C4-2B (cell line): ENCODE data around the gene LONRF2.

Experiments
- H3K27ac ChIP-seq: fragments of 450-650 bp; 2 replicates; pipeline ENCODE4 v1.5.1; 2017
- ZFX ChIP-seq: fragments of 450-650 bp; IDR thresholded peaks from 2 replicates; pipeline ENCODE4 v1.6.1; 2017
- TF ChIP-seq, protein P1 (sequence below): fragments of 450-650 bp; conservative IDR thresholded peaks from 2 replicates; pipeline ENCODE4 v1.5.1; 2017; ENCODE audit warnings: mild to moderate bottlenecking

The LONRF2 gene

DNA sequence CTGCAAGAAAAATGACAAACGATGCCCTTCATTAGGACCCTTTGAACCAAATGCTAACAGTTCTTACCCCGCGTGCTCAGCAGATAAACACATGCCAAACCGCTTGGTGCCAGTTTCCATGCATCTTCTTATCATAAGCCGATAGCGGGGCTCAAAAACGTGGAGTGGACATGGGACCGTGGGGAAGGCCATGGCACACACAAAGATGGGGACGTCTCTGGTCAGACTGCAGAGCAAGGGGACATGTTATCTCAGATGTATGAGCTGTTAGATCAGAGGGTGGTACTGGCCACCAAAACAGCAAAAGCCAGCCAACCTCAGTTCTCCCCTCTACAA, 28.2 kb downstream of the LONRF2 start:
- TF ChIP-seq, protein P1, sequence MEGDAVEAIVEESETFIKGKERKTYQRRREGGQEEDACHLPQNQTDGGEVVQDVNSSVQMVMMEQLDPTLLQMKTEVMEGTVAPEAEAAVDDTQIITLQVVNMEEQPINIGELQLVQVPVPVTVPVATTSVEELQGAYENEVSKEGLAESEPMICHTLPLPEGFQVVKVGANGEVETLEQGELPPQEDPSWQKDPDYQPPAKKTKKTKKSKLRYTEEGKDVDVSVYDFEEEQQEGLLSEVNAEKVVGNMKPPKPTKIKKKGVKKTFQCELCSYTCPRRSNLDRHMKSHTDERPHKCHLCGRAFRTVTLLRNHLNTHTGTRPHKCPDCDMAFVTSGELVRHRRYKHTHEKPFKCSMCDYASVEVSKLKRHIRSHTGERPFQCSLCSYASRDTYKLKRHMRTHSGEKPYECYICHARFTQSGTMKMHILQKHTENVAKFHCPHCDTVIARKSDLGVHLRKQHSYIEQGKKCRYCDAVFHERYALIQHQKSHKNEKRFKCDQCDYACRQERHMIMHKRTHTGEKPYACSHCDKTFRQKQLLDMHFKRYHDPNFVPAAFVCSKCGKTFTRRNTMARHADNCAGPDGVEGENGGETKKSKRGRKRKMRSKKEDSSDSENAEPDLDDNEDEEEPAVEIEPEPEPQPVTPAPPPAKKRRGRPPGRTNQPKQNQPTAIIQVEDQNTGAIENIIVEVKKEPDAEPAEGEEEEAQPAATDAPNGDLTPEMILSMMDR: no peak
- TF ChIP-seq ZFX: no peak
- H3K27ac ChIP-seq: no peak overlapping the region

DNA sequence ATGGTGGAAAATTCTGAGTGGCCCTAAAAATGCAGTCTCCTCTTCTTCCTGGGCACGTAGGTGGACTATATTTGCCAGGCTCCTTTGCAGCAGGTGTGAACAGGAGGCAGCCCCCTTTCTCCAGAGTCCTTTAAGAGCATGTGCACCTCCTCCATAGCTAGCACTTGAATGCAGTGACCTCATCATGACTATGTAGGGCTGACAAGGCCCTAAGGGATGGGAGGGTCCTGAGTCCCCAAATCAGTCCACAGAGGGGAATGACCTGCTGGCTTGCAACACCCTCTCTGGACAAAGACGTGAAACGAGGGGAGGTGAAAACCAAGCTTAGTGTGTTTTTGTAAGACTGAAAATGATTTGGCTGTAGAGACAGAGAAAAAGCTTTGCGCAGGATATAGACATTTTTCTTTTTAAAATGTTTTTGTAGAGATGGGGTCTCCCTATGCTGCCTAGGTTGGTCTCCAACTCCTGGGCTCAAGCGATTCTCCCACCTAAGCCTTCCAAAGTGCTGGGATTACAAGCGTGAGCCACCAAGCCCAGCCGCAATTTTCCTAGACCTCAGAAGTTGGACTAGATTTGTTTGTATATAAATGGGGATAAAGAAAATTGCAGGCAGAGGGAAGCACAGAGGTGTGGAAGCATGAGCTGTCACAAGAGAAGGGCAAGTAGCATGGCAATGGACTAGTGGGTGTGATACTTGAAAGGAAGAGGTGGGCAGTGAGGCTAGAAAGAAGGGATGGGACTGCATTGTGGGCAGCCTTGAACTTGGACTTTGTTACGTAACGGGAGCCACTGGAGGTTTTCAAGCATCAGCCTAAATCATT, 28.8 kb downstream of the LONRF2 start:
- no peak overlapping the region for H3K27ac ChIP-seq
- TF ChIP-seq ZFX: no peak
- TF ChIP-seq, protein P1: no peak

DNA sequence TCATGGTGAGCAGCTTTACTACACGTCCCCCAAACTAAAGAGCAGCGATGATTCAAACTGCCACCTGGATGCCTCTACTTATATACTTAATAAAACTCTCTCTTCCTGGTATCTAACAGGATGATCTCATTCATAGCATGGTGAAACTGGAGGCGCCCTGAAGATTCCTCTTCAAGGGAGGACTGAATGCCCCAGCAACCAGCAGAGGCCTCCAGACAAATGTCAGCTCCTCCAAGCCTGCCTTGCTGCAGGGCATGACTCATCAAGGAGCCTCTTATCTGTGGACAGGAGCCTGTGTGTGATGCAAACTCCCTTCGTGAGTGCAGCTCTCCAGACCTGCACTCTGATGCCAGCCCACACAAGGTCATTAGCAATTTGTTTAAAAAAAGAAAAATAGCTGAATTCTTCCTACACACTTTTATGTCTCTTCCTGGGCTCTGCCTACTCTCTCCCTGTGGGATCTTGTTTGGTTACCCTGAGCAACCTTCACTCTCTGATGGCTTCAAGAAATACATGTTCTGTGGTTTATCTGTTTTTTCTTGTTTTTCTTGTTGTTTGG, 30.2 kb downstream of the LONRF2 start:
- H3K27ac ChIP-seq: peak overlapping the region; percentile 57; the same call in 1 of the 2 replicates
- TF ChIP-seq ZFX: no peak

DNA sequence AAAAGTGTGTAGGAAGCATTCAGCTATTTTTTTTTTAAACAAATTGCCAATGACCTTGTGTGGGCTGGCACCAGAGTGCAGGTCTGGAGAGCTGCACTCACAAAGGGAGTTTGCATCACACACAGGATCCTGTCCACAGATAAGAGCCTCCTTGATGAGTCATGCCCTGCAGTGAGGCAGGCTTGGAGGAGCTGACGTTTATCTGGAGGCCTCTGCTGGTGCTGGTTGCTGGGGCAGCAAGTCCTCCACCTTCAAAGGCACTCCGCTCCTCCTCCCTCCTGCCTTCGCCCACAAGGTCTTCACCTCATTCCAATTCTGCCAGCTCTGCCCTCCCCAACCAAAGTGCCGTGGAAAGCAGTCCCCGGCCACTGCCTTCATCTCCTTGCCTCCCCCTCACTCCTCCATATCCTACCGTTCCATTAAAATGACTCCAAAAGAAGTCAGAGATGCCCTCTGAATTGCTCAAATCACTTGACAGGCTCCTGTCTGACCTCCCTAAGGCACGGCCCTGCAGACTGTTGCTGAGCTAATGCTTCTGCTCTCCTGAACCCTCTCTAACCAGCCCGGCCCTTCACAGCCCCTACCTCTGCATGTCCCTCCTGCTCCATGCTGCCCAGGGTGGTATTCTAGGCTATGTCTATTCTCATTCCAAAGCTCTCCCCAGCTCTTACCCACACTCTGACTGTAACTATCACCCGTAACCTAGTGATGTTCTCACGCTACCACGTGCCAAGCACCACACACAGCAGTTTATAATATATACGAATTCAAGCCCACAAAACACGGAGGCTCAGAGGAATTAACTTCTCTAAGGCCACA, 30.9 kb downstream of the LONRF2 start:
- TF ChIP-seq, protein P1: no peak

DNA sequence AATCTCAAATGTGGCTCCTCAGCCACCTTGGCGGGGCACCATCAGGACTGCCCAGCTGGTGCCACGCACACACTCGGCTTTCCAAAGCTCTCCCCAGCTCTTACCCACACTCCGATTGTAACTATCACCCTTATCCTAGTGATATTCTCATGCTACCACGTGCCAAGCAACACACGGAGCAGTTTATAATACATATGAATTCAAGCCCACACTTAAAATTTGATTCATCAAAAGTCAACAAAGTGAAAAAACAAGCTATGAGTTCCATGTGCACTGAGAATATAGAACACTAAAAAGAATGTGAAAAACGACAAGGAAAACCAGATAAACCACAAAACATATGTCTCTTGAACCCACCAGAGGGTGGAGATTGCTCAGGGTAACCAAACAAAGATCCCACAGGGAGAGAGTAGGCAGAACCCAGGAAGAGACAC, 31.6 kb downstream of the LONRF2 start:
- no peak for TF ChIP-seq ZFX
- TF ChIP-seq, protein P1: no peak
- peak overlapping the region; percentile 57; the same call in 1 of the 2 replicates for H3K27ac ChIP-seq

More for the DNA sequence above, 30.9 kb downstream of the LONRF2 start:
- H3K27ac ChIP-seq: peak overlapping the region; percentile 57

DNA sequence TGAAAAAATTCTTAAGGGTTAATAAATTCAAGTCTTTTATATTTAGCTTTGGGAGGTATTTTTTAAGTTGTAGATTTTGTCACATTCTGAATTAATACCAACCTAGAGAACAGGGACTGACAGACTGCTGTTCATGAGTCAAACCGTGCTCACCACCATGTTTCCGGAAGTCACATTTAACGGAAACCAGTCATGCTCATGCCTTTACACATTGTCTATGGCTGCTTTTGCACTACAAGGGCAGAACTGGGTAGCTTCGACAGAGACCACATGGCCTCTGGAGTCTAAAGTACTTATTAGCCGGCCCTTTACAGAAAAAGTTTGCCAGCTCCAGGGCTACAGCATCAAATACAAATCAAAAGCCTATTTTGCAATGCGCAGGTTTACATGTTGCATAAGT, 33.3 kb downstream of the LONRF2 start:
- H3K27ac ChIP-seq: no peak overlapping the region

DNA sequence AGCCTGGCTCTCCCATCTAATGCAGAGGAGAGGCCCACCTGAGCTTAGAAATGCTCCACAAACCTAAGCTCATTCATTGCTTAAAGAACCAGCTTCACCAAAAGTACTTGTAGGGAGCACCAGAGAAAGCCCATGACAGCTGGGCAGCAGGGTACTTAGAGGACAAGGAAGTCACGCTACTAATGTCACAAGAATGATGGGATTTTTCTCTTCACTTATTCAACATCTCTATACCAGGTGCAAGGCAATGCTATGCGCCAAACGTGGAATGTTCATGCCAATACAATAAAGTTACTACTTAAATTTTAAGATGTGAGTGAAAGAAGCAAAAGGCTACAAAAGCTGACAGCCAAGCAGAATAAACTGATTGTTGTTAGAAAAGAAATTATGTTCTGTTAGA, 36.0 kb downstream of the LONRF2 start:
- TF ChIP-seq, protein P1: no peak
- TF ChIP-seq ZFX: no peak
- H3K27ac ChIP-seq: no peak overlapping the region

More for the DNA sequence above, 33.3 kb downstream of the LONRF2 start:
- TF ChIP-seq, protein P1: no peak
- no peak for TF ChIP-seq ZFX
